A673 (cell line): ENCODE data around the gene CERK. TPM values are rescaled to one million over a fixed set of nuclear protein-coding genes. Genes with fewer than 3 reads are reported as not detected.

Source experiments
- BruUV-seq: library from RNA; stranded (reverse); fragments of 400-500 nt; replicated peaks from 2 replicates; lab custom pipeline; 2021; lab: Mats Ljungman, UMichigan
- CTCF ChIA-PET: fragments of 300-600 bp; sonication (Branson Sonifier 250); formaldehyde crosslinking; loops from one replicate; lab custom pipeline; 2022; ENCODE audit warnings: antibody characterized with exemption; lab: Charles Lee
- POLR2A ChIA-PET: fragments of 300-600 bp; sonication (Branson Sonifier 250); formaldehyde crosslinking; loops from one replicate; lab custom pipeline; 2022; ENCODE audit warnings: antibody characterized with exemption; ENCODE audit not compliant: low non-redundant PET; lab: Charles Lee
- DNase-seq: peaks from one replicate; pipeline ENCODE4 v3.0.0-alpha.2; 2015; ENCODE audit warnings: low spot score
- H3K27ac ChIP-seq: fragments of 200-600 bp; sonication (generic); 2 replicates; pipeline ENCODE4 v1.5.1; 2016; ENCODE audit warnings: mixed run types, low read depth, mild to moderate bottlenecking, mixed read lengths, antibody characterized with exemption, low read length; ENCODE audit not compliant: poor library complexity, severe bottlenecking
- H3K27me3 ChIP-seq: fragments of 200-600 bp; sonication (generic); replicated peaks from 2 replicates; pipeline ENCODE4 v1.6.1; 2017; ENCODE audit warnings: mixed run types, low read depth, mild to moderate bottlenecking, mixed read lengths, antibody characterized with exemption, low read length; ENCODE audit not compliant: insufficient read depth, poor library complexity
- H3K36me3 ChIP-seq: fragments of 200-600 bp; sonication (generic); 2 replicates; pipeline ENCODE4 v1.6.1; 2016; ENCODE audit warnings: mixed run types, mild to moderate bottlenecking, mixed read lengths, antibody characterized with exemption, low read length; ENCODE audit not compliant: insufficient read depth, poor library complexity, severe bottlenecking
- H3K4me1 ChIP-seq: fragments of 200-600 bp; sonication (generic); 2 replicates; pipeline ENCODE4 v1.6.1; 2017; ENCODE audit warnings: mixed run types, mild to moderate bottlenecking, mixed read lengths, antibody characterized with exemption, low read length; ENCODE audit not compliant: insufficient read depth, poor library complexity, severe bottlenecking
- H3K4me3 ChIP-seq: fragments of 200-600 bp; sonication (generic); 2 replicates; pipeline ENCODE4 v1.5.1; 2016; ENCODE audit warnings: low read depth, mixed run types, mild to moderate bottlenecking, mixed read lengths, low read length; ENCODE audit not compliant: poor library complexity, severe bottlenecking
- H3K9me3 ChIP-seq: fragments of 200-600 bp; sonication (generic); 2 replicates; pipeline ENCODE4 v1.6.1; 2016; ENCODE audit warnings: mixed run types, low read depth, mild to moderate bottlenecking, mixed read lengths, antibody characterized with exemption, low read length; ENCODE audit not compliant: poor library complexity, severe bottlenecking
- CTCF ChIP-seq: fragments of 300-800, 200-600 bp; sonication (generic); conservative IDR thresholded peaks from 2 replicates; pipeline ENCODE4 v1.5.1; 2017; ENCODE audit warnings: low read depth, mild to moderate bottlenecking, antibody characterized with exemption, low read length, moderate library complexity, mixed read lengths
- EZH2 ChIP-seq: fragments of 200-600 bp; sonication (generic); IDR thresholded peaks from 2 replicates; pipeline ENCODE4 v1.6.1; 2017; ENCODE audit warnings: borderline replicate concordance, low read depth, mild to moderate bottlenecking, mixed read lengths, antibody characterized with exemption, low read length; ENCODE audit not compliant: poor library complexity, severe bottlenecking
- intact Hi-C: fragments of 100-400 bp; cut with micrococcal nuclease; formaldehyde crosslinking; loops from one replicate; pipeline ENCODE4 v1.10.0; 2022; ENCODE audit not compliant: unreplicated experiment
- total RNA-seq: library from RNA; stranded (reverse); gene quantifications from 2 replicates; pipeline ENCODE4 v1.2.3, GENCODE V29; 2021

Gene CERK
- total RNA-seq, 1 experiment from 2014 or later = 58.8 TPM

DNA sequence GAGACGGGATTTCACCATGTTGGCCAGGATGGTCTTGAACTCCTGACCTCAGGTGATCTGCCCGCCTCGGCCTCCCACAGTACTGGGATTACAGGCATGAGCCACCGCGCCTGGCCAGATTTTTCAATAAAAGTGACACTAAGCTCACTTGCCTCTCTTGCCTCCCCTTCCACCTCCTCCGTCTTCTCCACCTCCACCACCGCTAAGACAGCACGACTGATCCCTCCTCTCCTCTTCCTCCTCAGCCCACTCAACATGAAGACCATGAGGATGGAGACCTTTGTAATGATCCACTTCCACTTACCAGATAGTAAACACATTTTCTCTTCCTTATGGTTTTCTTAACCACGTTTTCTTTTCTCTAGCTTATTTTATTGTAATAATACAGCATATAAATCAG lies 14.2 kb downstream of the CERK start:
- DNase-seq = no peak
- Histone ChIP-seq H3K27ac (no peak overlapping the region), H3K4me1 (no peaks in the 10 kb centered on the region), H3K4me3 (no peak overlapping the region), H3K27me3 (no peaks in the 10 kb centered on the region), H3K9me3 (no peaks in the 10 kb centered on the region), H3K36me3 (peaks cover 32% of the 10 kb centered on the region)
- ChIA-PET POLR2A (no interaction called here), CTCF (no interaction called here)
- TF ChIP-seq EZH2 (no peak), CTCF (no peak)
- no TSS peak for BruUV-seq
- intact Hi-C loops = no loop called here

DNA sequence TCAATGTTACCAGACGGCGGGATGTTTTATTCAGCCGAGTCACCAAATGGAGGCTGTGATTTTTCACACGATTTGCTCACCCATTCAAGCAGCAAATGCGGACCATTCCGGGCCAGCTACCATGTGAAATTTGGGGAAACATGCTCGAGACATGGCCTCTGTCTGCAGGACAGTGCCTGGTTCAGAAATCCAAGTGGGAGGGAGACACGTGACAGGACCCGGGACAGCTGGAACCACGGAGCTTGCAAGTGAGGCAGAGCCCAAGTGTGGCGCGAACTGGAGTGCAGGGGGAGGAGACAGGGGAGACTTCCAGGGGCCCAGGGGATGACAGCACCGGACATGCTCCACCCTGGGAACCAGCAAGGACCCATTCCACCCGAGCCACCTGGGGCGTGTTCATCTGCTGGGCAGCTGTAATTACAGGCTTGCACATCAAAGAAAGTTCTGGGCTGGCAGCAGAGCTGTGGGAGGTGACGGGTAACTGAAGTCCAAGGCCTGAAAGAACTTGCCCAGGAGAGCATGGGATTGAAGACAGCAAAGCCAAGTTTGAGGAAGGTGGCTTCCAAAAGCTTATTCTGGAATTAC lies 16.5 kb downstream of the CERK start:
- ChIA-PET POLR2A (no interaction called here), CTCF (no interaction called here)
- Histone ChIP-seq H3K27ac (no peak overlapping the region), H3K4me3 (no peak overlapping the region), H3K27me3 (no peaks in the 10 kb centered on the region), H3K4me1 (no peaks in the 10 kb centered on the region), H3K36me3 (peaks cover 29% of the 10 kb centered on the region), H3K9me3 (no peaks in the 10 kb centered on the region)
- TF ChIP-seq EZH2 (no peak), CTCF (no peak)
- BruUV-seq = no TSS peak
- DNase-seq = no peak
- intact Hi-C loops = no loop called here

- no peaks in the 10 kb centered on the region for H3K27me3 ChIP-seq
- H3K27ac ChIP-seq = no peak overlapping the region
- BruUV-seq = no TSS peak
- no peaks in the 10 kb centered on the region for H3K4me1 ChIP-seq
- ChIA-PET POLR2A (no interaction called here), CTCF (no interaction called here)
- intact Hi-C loops = no loop called here
- TF ChIP-seq CTCF (no peak), EZH2 (no peak)
- H3K9me3 ChIP-seq = no peaks in the 10 kb centered on the region
- H3K4me3 ChIP-seq = no peak overlapping the region
- no peak for DNase-seq
- H3K36me3 ChIP-seq = peaks cover 29% of the 10 kb centered on the region
Measured at GRCh38 chr22:46719921-46720320, 18.1 kb downstream of the CERK start.
